Measurements from ENCODE around the gene CYB561.
A peak's percentile ranks its signal among the peaks of the same experiment; 100 is the strongest.
"Not testable (repeated sequence)": the region's sequence is repeated elsewhere in the genome, so short reads cannot be mapped to it uniquely, and the experiment has no call there.

The CYB561 gene

GRCh38 chr17:63478814-63479494 lies 32.8 kb upstream of the CYB561 start:
- peak; percentile 61 for DNase-seq

- DNase-seq = no peak
Observed at GRCh38 chr17:63477480-63478440, 31.7 kb upstream of the CYB561 start.

GRCh38 chr17:63476854-63477479 lies 30.9 kb upstream of the CYB561 start, which contains the start of gene ACE:
ACE (plus strand) TSS chr17:63477061; CDS start chr17:63477095, 34 bp downstream.
- no peak for DNase-seq

GRCh38 chr17:63476459-63476853 lies 30.4 kb upstream of the CYB561 start:
- DNase-seq = no peak

GRCh38 chr17:63475491-63476412 lies 29.6 kb upstream of the CYB561 start:
- DNase-seq = no peak

GRCh38 chr17:63474586-63475460 lies 28.7 kb upstream of the CYB561 start:
- no peak for DNase-seq

GRCh38 chr17:63474174-63474573 lies 28.1 kb upstream of the CYB561 start:
- DNase-seq = no peak

GRCh38 chr17:63468099-63468498 lies 22.0 kb upstream of the CYB561 start:
- not testable (repeated sequence) for DNase-seq

GRCh38 chr17:63464691-63465236 lies 18.7 kb upstream of the CYB561 start:
- DNase-seq = no peak

GRCh38 chr17:63463771-63464170 lies 17.7 kb upstream of the CYB561 start:
- no peak for DNase-seq

- DNase-seq = no peak
Observed at GRCh38 chr17:63460018-63460417, 13.9 kb upstream of the CYB561 start.

- no peak for DNase-seq
Observed at GRCh38 chr17:63458478-63458877, 12.4 kb upstream of the CYB561 start.

- no peak for DNase-seq
Observed at GRCh38 chr17:63455417-63455816, 9.3 kb upstream of the CYB561 start.

GRCh38 chr17:63454915-63455314 lies 8.8 kb upstream of the CYB561 start:
- no peak for DNase-seq

GRCh38 chr17:63454357-63454756 lies 8.3 kb upstream of the CYB561 start:
- DNase-seq = not testable (repeated sequence)

GRCh38 chr17:63452962-63453551 lies 7.0 kb upstream of the CYB561 start:
- DNase-seq = no peak

- DNase-seq = no peak
Observed at GRCh38 chr17:63452046-63452961, 6.2 kb upstream of the CYB561 start.

- no peak for DNase-seq
Observed at GRCh38 chr17:63451150-63451549, 5.0 kb upstream of the CYB561 start.

GRCh38 chr17:63450551-63450950 lies 4.4 kb upstream of the CYB561 start:
- no peak for DNase-seq
